Uterus (tissue), 2 donors: ENCODE data around the gene DERL3.

Experiments
- CTCF ChIP-seq, 4 experiments: fragments of 200-600 bp in 2 of 4; fragments of 450-650 bp in 2 of 4; sonication (generic) in 2 of 4; IDR thresholded peaks; one replicate each; pipeline ENCODE4 v1.5.1; 2016 to 2019; ENCODE audit warnings: antibody characterized with exemption in 4 of 4, mild to moderate bottlenecking in 2 of 4, moderate library complexity in 1 of 4
- POLR2A ChIP-seq, 2 donors: fragments of 450-650 bp; IDR thresholded peaks; one replicate each; pipeline ENCODE4 v1.6.1; 2016; ENCODE audit warnings: antibody characterized with exemption in 2 of 2, mild to moderate bottlenecking in 1 of 2, moderate library complexity in 1 of 2

GRCh38 chr22:23835484-23836144 is 3.2 kb downstream of the DERL3 start:
- TF ChIP-seq CTCF (IDR thresholded peaks at IDR 0.05) (no peak), POLR2A (IDR thresholded peaks at IDR 0.05) (no peak)
